SIG-M5 treated with dmso at 0.1 percent for 504 hours (cell line): ENCODE measurements around the gene SEC16B.

Experiments
- DNase-seq: peaks from one replicate; lab custom pipeline; 2025; ENCODE audit not compliant: unreplicated experiment; lab: John Stamatoyannopoulos, UW

Gene SEC16B

DNA sequence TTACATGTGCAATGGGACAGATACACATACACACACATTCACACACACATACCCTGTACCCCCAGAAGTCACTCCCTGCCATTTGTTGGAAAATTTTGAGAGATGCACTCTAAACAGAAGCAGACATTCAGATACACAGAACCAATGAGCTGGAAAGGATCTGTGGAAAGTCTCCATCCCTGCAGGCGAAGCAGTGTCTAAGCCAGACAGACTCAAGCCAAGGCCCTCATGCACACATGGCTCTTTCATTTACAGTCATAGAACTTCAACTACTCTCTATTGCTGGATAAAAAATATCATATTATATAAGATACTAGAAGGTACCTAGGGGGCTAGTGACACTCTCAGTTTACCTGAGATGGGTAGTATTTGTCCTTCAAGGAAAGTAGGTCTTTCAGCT, 7.3 kb upstream of the SEC16B start:
- DNase-seq: no peak

DNA sequence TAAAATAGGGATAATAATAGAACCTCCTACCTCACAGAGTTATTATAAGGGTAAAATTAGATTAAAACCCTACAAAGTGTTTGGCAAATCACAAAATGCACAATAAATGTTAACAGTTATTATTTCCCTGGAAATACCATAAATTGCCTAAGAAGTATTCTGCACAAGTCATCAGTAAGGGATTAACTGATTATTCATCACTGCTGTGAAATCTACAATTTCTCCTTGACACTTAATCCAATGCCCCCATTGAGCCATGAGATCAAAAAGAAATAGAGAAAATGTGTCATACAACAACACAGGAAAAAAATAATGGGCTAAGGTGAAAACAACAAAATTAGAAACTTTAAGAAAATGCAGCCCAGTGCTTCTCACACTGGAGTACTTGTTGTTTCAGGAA, 6.7 kb upstream of the SEC16B start:
- DNase-seq: no peak

DNA sequence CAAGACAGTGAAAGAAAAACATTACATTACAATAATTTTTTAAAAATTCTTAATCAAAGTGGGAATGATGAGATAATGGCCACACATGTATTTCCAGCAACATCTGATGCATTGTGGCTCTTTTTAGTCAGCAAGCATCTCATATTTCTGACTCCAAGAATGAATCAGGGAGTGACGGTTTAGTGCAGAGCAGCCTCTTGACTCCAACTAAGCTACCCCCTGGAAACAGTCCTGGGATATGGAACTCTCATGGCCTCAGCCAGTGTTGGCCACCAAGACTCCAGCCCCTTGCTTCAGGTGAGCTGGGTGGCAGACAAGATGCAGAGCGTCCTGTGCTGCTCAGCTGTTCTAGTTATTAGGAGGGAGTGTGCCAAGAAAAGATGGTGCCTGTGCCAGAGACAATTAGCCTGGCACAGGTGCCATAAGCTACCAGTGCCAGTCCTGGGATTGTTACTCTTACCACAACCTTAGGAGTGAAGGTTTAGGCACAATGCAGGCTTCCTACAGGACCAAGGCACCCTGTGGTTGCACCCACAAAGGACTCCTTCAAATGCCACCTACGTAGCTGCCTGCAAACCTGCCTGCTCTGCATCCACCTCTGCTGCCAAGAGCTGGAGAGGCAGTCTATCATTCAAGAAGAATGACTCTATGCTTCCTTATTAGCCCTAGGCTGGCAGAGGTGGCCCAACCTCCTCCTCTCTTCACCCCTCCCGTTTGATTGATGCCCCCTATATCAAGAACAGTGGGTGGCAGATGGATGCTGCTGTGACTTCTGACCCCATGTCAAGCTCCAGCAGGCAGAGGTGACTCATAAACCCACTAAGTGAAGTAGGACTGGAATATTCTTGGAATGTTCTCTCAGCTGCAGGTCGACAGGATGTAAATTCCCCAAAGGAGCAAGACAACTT, 6.0 kb upstream of the SEC16B start:
- no peak for DNase-seq

DNA sequence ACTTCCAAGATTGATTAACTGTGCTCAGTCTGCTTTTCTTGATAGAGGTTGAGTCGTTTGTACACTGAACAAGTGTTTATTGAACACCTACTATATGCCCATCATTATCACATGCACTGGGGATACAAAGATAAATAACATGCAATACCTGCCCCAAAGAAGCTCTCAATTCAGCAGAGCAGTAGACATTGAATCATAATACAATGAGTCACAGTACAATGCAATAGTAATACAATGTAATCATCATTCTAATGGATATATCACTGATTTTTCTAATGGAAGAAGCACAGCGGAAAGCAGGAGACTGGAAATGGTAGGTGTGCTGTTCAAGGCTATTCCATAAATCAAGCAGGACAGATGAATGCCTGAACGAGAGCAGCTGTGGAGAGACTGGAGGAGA, 3.7 kb upstream of the SEC16B start:
- no peak for DNase-seq

DNA sequence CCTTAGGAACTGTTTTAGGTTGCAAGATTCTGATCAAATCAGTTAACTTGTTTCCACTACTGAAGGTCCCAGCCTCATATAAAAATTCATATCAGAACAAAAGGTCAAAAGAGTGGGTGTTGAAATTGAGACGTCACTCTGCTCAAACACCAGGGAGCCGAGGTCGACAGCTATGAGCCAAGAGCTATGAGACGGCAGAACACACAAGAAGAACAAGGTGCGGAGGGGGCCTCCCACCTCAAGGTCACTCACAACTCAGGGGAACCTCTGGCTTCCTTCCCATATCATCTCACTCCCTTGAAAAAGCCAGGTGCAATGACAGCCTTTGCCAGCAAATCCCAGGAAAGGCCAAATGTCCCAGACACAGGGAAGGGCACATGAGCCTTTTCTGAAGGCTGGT, 749 bp downstream of the SEC16B start:
- DNase-seq: no peak

DNA sequence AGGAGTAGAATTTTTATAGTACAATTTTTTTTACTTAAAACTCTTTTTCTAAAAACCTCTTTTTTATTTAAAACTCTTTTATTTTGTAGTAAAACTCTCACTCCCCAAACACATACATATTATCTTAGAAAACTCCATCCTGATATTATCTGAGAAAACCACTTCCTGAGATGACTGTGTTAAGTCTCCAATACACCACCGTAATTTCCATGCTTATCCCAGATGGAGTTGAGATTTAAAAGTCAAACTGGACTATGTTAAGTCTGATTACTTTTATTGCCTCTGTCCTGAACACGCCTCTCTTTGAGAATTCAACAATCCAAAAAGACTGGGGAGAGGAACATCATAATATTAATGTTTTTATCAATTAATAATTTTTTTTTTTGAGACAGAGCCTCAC, 3.7 kb downstream of the SEC16B start:
- no peak for DNase-seq

DNA sequence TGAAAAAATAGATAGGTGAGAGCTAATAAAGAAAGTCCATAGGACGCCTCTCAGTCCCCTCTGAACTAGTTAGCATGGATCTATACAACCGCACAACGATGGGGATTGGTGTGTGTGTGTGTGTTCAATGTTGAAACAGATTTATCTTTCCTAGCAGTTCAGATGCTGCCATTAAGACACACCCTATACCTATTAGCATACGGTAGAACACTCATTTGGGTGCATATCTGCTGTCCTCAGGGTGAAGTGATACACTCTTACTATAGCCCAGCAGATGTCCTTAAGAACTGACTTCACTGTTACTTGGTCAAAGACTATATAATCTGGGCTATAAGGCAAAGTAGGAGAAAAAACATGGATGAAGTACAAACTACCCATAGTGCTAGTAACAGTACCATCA, 4.6 kb downstream of the SEC16B start:
- no peak for DNase-seq

DNA sequence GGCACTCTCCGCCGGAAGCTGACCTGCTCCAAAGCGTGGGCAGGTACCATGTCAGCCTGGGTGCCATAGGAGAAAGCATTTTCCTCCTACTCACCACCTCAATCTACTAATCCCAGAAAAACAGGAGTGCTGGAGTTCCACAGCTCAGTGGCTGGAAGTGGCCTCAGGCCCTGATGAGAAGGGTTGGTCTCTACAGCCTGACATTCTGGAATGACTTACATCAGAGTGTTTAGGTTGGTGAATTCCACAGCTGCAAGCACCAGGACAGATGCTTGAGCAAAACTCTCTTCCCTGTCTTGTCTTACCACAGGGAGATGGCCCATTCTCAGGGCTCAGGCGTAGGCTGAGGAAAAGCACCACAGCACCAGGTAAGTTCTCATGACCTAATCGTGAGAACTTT, 5.5 kb downstream of the SEC16B start:
- no peak for DNase-seq

DNA sequence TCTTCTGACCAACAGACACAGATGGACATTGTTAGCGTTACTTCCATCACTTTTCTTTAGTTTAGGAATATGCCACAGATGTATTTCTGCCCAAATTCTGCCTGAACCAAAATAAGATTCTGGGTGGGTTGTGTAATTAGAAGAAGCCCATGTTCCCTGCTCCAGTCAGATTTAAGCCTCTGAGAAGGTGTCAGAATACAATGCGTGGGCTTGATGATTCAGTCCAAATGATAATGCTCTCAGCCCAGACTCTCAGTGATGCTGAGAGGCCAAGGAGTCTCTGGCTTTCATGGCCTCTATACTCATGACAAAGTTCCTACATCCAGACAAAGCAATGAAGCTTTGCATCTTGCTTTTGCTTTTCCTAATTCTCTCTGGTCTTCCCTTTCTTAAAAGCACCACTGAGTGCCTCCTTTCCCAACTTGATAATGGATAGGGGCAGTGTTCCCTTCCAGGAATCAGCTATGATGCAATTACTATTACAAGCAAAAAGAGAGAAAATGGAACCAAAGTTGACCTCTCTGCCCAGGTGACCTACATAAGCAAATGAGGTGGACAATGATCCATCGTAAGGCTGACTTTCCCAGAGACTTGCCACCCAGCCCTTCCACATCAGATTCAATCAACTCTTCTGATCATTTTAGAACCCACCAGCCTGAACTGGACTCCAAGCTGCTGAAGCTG, 8.8 kb downstream of the SEC16B start:
- DNase-seq: no peak

DNA sequence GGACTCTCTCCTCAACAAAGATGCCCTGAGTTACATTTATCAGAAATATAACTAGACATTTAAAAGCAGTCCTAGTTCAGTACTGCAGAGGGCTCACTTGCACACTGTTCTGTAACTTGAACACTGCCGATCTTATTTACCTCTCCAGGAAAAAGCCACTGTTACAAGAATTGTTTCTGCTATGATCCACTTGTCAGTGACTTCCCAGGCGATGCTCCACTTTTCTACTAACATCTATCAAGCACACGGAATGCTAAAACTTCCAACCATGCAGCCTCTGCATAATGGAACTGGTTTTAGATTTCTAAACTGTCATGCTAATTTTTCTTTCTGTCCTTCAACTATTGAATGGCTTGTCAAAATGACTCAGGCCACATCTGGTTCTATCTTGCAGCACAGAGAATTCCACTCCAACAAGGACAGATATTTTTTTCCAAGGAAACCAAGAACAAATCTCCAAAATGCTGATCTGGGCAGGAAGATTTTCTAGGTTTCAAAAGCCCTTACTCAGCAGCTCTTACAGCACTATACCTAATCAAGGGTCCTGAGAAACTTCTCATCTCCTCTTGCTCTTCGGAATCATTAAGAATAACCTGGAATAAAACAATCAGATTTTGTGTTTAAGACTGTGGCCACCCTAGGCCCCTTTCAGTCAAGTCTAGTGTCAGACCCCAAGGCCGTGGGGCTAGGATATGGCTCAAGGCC, 9.9 kb downstream of the SEC16B start:
- DNase-seq: peak; percentile 58

DNA sequence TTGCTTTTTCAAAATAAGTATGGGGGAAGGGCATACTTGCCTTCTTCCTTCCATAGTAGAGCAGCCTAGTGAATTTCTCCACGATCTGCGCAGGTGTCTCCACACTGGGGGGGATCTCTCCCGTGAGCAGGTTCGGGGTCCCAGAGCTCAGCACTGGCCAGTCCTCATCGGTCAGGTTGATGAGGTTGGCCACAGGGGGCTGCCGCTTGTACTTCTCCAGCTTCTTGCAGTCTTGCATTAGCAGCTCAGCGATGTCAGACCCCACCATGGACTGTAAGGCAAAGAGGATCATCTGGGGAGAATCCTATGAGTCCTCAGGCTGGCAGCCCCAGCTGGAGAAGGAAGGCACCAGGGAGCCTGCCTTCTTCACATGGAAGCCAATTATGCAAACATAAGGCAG, 11.8 kb downstream of the SEC16B start:
- DNase-seq: no peak

DNA sequence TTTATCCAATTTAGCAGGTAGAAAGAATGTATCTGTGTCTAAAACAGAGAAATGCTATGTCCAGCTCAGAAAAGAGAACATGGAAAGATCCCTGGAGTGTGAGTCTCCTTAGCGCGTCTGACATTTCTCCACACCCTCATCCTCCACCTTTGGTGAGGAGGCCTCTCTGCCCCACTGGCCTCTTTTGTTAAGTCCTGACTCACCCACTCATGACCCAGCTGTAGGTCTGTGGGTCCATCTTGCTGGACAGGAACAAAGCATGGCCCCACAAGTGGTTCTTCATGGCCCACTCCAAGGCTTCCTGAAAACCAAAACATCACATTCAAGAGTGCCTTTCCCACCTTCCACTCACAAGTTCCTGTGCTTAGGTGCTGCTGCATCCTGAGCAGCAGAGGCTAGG, 15.8 kb downstream of the SEC16B start:
- no peak for DNase-seq

DNA sequence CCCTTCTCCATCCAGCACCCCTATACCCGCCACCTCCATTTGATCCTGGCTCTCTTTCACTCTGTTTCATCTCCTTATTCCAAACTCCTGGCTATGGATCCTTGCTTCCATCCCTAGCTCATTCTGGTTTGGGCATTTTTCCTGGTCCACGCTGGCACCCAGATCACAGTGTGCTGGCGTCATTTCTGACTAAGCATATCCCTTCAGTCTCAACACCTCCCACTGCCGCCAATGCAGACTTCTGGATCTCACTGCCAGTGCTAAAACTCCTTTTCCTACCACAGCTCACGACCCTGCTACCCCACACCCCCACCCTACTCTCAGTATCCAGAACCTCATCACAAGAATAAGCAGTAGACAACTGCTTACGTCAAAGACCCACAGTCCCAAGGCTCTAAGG, 16.3 kb downstream of the SEC16B start:
- DNase-seq: no peak

DNA sequence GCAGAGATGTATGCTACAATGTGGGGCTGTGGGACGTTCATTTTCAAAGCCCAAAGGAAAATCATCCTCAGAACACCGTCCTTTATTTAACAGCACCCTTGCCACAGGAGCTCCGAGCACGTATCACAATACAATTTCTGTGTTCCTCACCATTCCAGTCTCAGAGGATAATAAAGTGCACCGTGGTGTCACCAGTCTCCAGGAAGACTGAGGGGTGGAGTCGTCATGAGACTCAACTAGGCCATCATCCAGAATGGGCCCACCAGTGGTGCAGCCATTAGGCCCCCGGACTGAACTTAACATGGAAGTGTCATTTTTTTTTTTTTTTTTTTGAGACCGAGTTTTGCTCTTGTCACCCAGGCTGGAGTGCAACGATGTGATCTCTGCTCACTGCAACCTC, 17.2 kb downstream of the SEC16B start:
- no peak for DNase-seq

DNA sequence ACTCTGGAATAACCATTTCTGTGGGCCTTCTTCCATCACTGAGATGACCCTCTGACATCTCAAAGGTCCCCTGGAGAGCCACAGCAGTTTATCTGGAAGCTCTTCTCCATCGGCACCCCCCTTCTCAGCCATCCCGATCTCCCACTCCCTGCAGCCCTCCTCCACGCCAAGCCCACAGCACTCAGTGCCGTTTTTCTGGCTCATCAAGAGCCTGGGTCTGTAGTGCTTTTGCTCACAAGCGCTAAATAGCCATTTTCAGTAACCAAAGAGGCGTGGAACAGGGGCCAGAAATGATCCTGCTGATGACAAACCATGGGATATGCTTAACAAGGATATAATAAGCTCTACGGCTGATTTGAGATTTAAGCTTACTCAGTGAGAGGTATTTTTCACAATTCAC, 17.6 kb downstream of the SEC16B start:
- no peak for DNase-seq

DNA sequence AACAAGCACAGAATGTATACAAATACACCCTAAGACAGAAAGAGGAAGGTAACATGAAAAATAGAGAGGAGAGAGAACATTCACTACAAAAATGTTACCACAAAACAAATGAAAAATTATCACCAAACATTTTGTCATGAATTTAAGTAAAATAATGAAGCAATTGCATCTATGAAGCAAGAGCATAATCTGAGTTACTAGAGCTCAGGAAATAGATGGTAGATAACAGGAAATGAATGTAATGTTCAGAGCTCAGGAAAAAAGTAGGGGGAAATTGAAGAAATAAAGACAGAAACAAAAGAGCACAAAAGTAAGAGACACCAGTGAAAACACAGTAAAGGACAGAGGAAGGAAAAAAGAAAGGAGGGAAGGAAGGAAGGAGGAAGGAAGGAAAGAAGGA, 19.4 kb downstream of the SEC16B start:
- DNase-seq: no peak

DNA sequence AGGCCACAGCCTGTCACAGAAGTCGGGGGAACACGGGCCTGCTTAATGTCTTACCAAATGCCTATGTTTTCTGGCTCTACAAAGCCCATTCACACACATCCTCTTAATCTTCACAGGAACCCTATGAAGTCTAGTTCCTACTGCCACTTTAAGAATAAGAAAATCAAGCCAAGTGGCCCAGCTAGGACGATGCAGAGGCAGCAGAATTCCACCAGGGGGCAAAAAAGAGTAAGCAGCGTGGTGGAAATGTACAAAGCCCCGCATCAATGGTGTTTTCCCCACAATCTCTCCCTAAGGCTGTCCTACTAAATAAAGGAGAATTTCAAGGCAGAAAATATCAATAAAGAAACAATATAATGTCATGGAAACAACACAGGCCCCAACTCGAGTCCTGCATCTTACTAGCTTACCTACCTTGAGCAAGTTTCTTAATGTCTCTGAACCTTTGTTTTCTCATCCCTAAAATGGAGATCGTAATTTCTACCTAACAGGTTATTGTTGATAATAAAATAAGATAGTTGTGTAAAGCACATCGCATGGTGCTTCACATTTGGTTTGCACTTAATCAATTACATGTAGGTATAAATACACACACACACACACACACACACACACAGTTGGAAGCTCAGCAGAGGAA, 21.4 kb downstream of the SEC16B start:
- DNase-seq: peak; percentile 70

DNA sequence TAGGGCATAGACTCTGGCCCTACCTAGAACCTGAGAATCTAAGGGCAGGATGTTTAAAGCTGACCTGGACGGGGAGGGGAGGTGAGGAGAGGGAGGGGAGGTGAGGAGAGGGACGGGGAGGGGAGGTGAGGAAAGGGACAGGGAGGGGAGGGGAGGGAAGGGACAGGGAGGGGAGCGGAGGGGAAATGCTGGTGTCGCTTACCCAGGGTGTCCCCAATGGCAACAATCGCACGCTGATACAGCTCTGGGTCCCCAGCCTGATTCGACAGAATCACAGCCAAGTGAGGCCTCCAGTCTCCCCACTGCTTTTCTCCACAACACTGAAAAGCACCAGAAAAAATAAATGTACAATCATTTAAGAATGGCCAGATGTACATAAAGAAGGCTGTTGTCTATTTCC, 22.2 kb downstream of the SEC16B start:
- DNase-seq: no peak

DNA sequence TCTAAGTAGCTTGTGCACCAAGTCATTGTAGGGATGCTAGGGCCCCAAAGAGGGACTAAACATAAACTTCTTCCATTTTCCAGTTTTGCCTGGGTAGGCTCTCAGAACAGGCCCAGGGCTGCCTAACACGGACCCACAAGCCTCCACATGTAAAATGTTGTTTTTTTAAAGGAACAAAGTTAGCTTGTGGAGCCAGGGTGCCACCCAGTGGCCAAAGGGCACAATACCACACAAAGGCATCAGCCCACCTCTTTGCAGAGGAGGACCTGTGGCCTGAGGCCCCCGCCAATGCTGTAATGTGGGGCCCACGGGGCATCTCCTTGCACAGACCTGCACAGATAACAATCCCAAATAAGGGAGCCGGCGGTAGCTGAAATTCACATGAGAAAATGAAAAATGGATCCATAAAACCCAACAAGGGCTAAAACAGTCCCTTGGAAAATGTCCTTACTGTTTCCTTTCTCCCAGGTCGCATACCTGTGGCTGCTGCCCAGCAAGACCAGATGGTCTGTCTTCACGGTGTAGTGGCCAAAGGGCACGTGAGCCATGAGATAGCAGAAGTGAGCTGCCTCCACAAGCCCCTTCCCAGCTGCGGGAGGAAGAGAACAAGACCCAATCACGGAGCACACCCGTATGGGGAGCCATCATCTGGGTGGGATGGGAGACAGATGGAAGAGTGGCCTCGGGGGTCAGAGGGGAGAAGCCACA, 23.8 kb downstream of the SEC16B start:
- DNase-seq: peak; percentile 50

DNA sequence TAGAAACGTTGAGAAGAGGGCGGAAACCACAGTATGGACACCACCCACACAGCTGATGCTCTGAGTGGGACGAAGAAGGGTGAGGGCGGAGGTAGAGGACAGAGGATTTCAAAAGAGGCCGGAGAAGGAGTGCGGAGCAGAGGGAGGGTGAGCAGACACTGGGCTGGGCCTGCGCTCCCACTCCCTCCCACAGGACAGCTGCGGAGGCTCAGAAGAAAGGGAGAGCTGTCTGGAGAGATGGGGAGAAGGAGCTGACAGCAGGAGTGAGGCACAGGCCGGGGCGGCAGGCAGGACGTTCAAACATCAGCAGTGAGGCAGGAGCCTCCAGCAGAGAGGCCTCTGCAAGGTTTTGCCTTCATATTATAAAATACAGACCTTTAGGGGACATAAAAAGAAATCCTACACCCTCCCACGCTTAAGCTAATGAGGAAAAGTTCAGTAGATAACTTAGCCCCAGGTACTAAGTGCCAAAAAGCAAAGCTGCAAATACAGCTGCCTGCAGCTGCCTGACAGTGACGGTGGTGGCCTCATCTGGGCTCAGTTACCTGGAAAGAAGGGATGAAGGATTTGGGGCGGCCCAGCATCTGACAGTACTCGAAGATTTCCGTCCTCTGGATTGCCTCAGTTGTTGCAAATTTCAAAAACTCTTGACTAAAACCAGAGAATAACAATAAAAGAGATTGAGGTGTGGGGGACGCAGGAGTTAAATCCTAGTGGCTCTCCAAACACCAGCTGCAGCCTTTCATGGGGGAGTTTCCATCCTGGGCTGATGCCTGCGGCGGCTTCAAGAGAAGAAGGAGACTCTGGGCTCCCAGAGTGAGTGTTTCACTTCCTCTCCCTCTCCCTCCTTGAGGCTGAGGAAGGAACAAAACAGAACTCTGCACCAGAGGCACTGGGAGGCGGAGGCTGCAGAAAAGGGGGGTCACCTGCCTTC, 25.6 kb downstream of the SEC16B start:
- no peak for DNase-seq
